ENCODE data around the gene SIRT6.
"Not testable (repeated sequence)": the region's sequence is repeated elsewhere in the genome, so short reads cannot be mapped to it uniquely, and the experiment has no call there.

The SIRT6 gene

GRCh38 chr19:4198467-4199126, 16.2 kb upstream of the SIRT6 start:
- no peak for DNase-seq

GRCh38 chr19:4197625-4198466, 15.5 kb upstream of the SIRT6 start:
- no peak for DNase-seq

- no peak for DNase-seq
These were observed 14.9 kb upstream of the SIRT6 start for GRCh38 chr19:4197228-4197624.

GRCh38 chr19:4196587-4197148, 14.3 kb upstream of the SIRT6 start:
- DNase-seq = no peak

GRCh38 chr19:4196009-4196408, 13.6 kb upstream of the SIRT6 start:
- no peak for DNase-seq

GRCh38 chr19:4194353-4194752, 12.0 kb upstream of the SIRT6 start:
- DNase-seq = no peak

- not testable (repeated sequence) for DNase-seq
These were observed 10.2 kb upstream of the SIRT6 start for GRCh38 chr19:4192537-4192936.

- no peak for DNase-seq
These were observed 7.3 kb upstream of the SIRT6 start for GRCh38 chr19:4189641-4190040.

GRCh38 chr19:4187313-4188122, 5.2 kb upstream of the SIRT6 start:
- DNase-seq = no peak

GRCh38 chr19:4186087-4186993, 4.0 kb upstream of the SIRT6 start:
- DNase-seq = peak; percentile 63

- DNase-seq = no peak
These were observed 3.2 kb upstream of the SIRT6 start for GRCh38 chr19:4185413-4186086.

GRCh38 chr19:4184718-4185352, 2.5 kb upstream of the SIRT6 start:
- no peak for DNase-seq

GRCh38 chr19:4183967-4184717, 1.8 kb upstream of the SIRT6 start:
- DNase-seq = no peak

- no peak for DNase-seq
These were observed 1.3 kb downstream of the SIRT6 start for GRCh38 chr19:4181053-4181508.

GRCh38 chr19:4178990-4179389, 3.4 kb downstream of the SIRT6 start:
- no peak for DNase-seq

- no peak for DNase-seq
These were observed 5.2 kb downstream of the SIRT6 start for GRCh38 chr19:4177146-4177545.

GRCh38 chr19:4175669-4175931, 6.8 kb downstream of the SIRT6 start:
- DNase-seq = no peak

- DNase-seq = no peak
These were observed 7.3 kb downstream of the SIRT6 start for GRCh38 chr19:4174895-4175668.

- no peak for DNase-seq
These were observed 8.0 kb downstream of the SIRT6 start for GRCh38 chr19:4174213-4174894.
